Measurements from ENCODE around the gene GABBR1.
"Not testable (repeated sequence)": the region's sequence is repeated elsewhere in the genome, so short reads cannot be mapped to it uniquely, and the experiment has no call there.

GABBR1 gene

DNA sequence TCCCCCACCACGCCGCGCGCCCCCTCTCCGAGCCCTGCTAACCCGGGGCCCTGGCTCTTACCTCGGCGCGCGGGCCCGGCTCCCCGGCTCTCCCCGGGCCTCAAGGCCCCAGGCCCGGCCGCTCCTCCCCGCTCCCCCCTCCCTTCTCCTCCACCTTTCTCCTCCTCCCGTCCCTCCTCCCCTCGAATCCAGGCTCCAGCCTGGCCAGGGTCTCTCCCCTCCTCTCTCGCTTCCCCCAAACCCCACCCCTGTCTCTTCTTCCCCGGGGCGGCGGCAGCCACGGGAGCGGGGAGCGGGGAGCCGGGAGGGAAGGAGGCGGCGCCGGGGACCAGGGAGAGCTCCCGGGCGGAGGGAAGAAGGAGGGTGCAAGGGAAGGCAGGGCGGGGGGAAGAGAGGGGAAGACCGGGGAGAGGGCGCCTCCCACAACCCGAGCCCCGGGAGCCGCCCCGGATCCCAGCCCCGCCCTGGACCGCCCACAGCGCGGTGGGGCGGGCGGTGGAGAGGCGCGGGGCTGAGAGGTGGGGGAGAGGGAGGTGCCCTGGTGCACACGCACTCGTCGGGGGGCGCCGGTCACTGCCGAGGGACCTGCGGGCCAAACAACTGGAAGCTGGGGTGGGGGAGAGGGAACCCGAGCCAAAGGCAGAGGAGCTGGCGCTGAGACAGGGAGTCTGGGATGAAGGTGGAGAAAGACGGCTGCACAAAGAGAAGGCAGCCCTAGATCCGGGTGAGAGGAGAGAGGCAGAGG lies at the start of gene GABBR1:
TSS of gene GABBR1 (minus strand) at position 395 of the 745 bp plus-strand sequence. CDS start 798 bp downstream, outside the sequence.
- H3K27me3 ChIP-seq (replicated peaks; ENCODE audit: control insufficient read depth, insufficient read depth, low read length), result no peaks in the 10 kb centered on the region
- H3K9ac ChIP-seq (ENCODE audit: low read length), result peak within 1 kb of the TSS; percentile 73
- H3K4me3 ChIP-seq (ENCODE audit: low read length), result peak within 1 kb of the TSS; percentile 78
- H3K9me3 ChIP-seq (ENCODE audit: control insufficient read depth, low read length), result no peaks in the 10 kb centered on the region
- DNase-seq (ENCODE audit: low read depth), result peak; percentile 98
- no peaks in the 10 kb centered on the region for H3K36me3 ChIP-seq (ENCODE audit: control insufficient read depth, insufficient read depth, low read length, severe bottlenecking)
- peaks cover 15% of the 10 kb centered on the region for H3K4me1 ChIP-seq (ENCODE audit: control insufficient read depth, insufficient read depth, low read length)

DNA sequence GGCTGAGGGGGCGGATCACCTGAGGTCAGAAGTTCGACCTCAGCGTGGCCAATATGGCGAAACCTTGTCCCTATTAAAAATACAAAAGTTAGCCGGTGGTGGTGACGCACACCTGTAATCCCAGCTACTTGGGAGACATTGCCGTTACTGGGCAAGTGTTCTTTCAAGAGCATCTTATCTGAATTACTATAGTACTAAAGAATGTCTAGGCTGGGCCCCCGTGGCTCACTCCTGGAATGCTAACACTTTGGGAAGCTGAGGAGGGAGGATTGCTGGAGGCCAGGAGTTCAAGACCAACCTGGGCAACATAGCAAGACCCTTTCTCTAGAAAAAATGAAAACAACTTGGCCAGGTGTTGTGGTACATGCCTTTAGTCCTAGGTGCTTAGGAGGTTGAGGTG lies 48.8 kb upstream of the GABBR1 start:
- peaks cover 12% of the 10 kb centered on the region for H3K27me3 ChIP-seq (replicated peaks; ENCODE audit: control insufficient read depth, insufficient read depth, low read length)
- H3K36me3 ChIP-seq (ENCODE audit: control insufficient read depth, insufficient read depth, low read length, severe bottlenecking), result no peaks in the 10 kb centered on the region
- peaks cover 7% of the 10 kb centered on the region for H3K9me3 ChIP-seq (ENCODE audit: control insufficient read depth, low read length)
- no peak for DNase-seq (ENCODE audit: low read depth)
- no peaks in the 10 kb centered on the region for H3K4me1 ChIP-seq (ENCODE audit: control insufficient read depth, insufficient read depth, low read length)
- no peak overlapping the region for H3K4me3 ChIP-seq (ENCODE audit: low read length)
- H3K9ac ChIP-seq (ENCODE audit: low read length), result no peak overlapping the region

- H3K4me3 ChIP-seq (ENCODE audit: low read length), result peak within 1 kb of the TSS; percentile 48
- H3K9ac ChIP-seq (ENCODE audit: low read length), result no peak within 1 kb of the TSS
- H3K36me3 ChIP-seq (ENCODE audit: control insufficient read depth, insufficient read depth, low read length, severe bottlenecking), result no peaks in the 10 kb centered on the region
- H3K27me3 ChIP-seq (replicated peaks; ENCODE audit: control insufficient read depth, insufficient read depth, low read length), result peaks cover 12% of the 10 kb centered on the region
- H3K9me3 ChIP-seq (ENCODE audit: control insufficient read depth, low read length), result peaks cover 7% of the 10 kb centered on the region
- DNase-seq (ENCODE audit: low read depth), result no peak
- H3K4me1 ChIP-seq (ENCODE audit: control insufficient read depth, insufficient read depth, low read length), result no peaks in the 10 kb centered on the region
Observed at GRCh38 chr6:29680904-29681303, 47.9 kb upstream of the GABBR1 start, which contains the start of gene ZFP57. TSS of gene ZFP57 (minus strand) at chr6:29681152. CDS start at chr6:29677003, 4,149 bp downstream.

- Histone ChIP-seq H3K4me1 (ENCODE audit: control insufficient read depth, insufficient read depth, low read length) (no peaks in the 10 kb centered on the region), H3K4me3 (ENCODE audit: low read length) (peak overlapping the region; percentile 48), H3K27me3 (replicated peaks; ENCODE audit: control insufficient read depth, insufficient read depth, low read length) (peaks cover 7% of the 10 kb centered on the region), H3K36me3 (ENCODE audit: control insufficient read depth, insufficient read depth, low read length, severe bottlenecking) (no peaks in the 10 kb centered on the region), H3K9me3 (ENCODE audit: control insufficient read depth, low read length) (peaks cover 4% of the 10 kb centered on the region), H3K9ac (ENCODE audit: low read length) (no peak overlapping the region)
- no peak for DNase-seq (ENCODE audit: low read depth)
Observed at GRCh38 chr6:29680416-29680815, 47.4 kb upstream of the GABBR1 start.

- no peak for DNase-seq (ENCODE audit: low read depth)
- Histone ChIP-seq H3K27me3 (replicated peaks; ENCODE audit: control insufficient read depth, insufficient read depth, low read length) (peaks cover 2% of the 10 kb centered on the region), H3K36me3 (ENCODE audit: control insufficient read depth, insufficient read depth, low read length, severe bottlenecking) (no peaks in the 10 kb centered on the region), H3K9ac (ENCODE audit: low read length) (no peak overlapping the region), H3K4me1 (ENCODE audit: control insufficient read depth, insufficient read depth, low read length) (no peaks in the 10 kb centered on the region), H3K4me3 (ENCODE audit: low read length) (no peak overlapping the region), H3K9me3 (ENCODE audit: control insufficient read depth, low read length) (peaks cover 2% of the 10 kb centered on the region)
Observed at GRCh38 chr6:29679962-29680361, 47.0 kb upstream of the GABBR1 start.

DNA sequence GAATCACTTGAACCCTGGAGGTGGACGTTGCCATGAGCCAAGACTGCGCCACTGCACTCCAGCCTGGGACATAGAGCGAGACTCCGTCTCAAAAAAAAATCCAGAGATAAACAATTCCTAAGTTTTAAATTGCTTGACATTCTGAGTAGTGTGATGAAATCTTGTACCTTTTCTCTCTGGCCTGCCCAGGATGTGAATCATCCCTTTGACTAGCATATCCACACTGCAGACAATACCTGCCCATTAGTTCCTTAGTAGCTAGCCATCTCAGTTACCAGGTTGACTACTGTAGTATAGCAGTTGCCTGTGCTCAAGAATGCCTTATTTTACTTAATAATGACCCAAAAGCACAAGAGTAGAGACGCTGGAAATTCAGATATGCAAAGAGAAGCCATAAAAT lies 45.1 kb upstream of the GABBR1 start:
- Histone ChIP-seq H3K36me3 (ENCODE audit: control insufficient read depth, insufficient read depth, low read length, severe bottlenecking) (no peaks in the 10 kb centered on the region), H3K9me3 (ENCODE audit: control insufficient read depth, low read length) (no peaks in the 10 kb centered on the region), H3K27me3 (replicated peaks; ENCODE audit: control insufficient read depth, insufficient read depth, low read length) (no peaks in the 10 kb centered on the region), H3K4me1 (ENCODE audit: control insufficient read depth, insufficient read depth, low read length) (no peaks in the 10 kb centered on the region), H3K4me3 (ENCODE audit: low read length) (no peak overlapping the region), H3K9ac (ENCODE audit: low read length) (no peak overlapping the region)
- DNase-seq (ENCODE audit: low read depth), result no peak

DNA sequence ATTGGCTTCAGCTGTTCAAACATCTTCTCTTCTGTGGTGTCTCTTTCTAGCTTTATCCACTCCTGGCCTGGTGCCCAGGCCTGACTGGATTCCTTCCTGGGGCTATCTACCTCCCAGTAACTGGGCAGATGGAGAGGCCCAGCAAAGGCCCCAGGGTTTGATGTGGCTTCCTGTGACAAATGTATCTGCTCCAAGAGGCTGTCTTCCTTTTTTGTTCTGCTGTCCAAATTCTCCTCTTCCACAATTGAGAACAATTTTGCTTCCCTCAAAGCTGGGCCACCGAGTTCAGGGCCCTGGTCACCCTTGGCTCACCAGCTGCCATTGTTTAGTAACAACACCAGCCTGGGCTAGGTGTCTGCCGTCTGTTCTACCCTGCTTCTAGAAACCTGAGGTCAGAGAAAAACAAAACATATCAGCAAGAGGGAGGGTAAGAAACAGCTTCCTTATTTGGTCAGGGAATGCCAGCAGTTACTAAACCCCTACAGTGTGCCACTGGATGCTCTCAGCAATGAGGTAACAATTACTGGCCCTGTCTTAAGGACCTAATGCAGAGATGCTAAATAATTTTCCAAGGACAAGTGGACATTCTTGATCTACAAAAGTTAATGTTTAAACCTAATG lies 44.1 kb upstream of the GABBR1 start:
- no peak overlapping the region for H3K9ac ChIP-seq (ENCODE audit: low read length)
- H3K36me3 ChIP-seq (ENCODE audit: control insufficient read depth, insufficient read depth, low read length, severe bottlenecking), result no peaks in the 10 kb centered on the region
- no peaks in the 10 kb centered on the region for H3K9me3 ChIP-seq (ENCODE audit: control insufficient read depth, low read length)
- H3K4me3 ChIP-seq (ENCODE audit: low read length), result no peak overlapping the region
- no peak for DNase-seq (ENCODE audit: low read depth)
- H3K27me3 ChIP-seq (replicated peaks; ENCODE audit: control insufficient read depth, insufficient read depth, low read length), result peaks cover 5% of the 10 kb centered on the region
- H3K4me1 ChIP-seq (ENCODE audit: control insufficient read depth, insufficient read depth, low read length), result no peaks in the 10 kb centered on the region

DNA sequence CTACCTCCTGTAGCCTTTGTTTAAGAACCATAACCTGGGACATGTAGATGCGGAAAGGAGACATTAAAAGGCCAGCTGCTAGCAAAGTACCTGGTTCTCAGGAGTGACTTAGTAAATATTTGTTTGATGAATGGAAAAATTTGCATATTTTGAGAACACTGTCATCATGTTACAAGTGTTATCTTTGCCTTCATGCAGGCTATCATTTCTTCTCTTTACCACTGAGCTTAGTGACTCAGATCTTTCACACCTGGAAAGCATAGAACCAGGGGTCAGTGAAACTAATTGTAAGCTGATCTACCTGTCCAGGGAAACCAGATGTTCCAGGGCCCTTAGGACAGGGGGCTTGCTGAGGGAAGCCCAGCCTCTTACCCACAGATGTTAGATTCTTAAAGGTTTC lies 42.6 kb upstream of the GABBR1 start:
- Histone ChIP-seq H3K4me1 (ENCODE audit: control insufficient read depth, insufficient read depth, low read length) (no peaks in the 10 kb centered on the region), H3K4me3 (ENCODE audit: low read length) (no peak overlapping the region), H3K9me3 (ENCODE audit: control insufficient read depth, low read length) (no peaks in the 10 kb centered on the region), H3K9ac (ENCODE audit: low read length) (no peak overlapping the region), H3K27me3 (replicated peaks; ENCODE audit: control insufficient read depth, insufficient read depth, low read length) (peaks cover 16% of the 10 kb centered on the region), H3K36me3 (ENCODE audit: control insufficient read depth, insufficient read depth, low read length, severe bottlenecking) (no peaks in the 10 kb centered on the region)
- DNase-seq (ENCODE audit: low read depth), result no peak

- no peaks in the 10 kb centered on the region for H3K36me3 ChIP-seq (ENCODE audit: control insufficient read depth, insufficient read depth, low read length, severe bottlenecking)
Observed at GRCh38 chr6:29674008-29674407, 41.0 kb upstream of the GABBR1 start.

GRCh38 chr6:29673161-29673560 lies 40.2 kb upstream of the GABBR1 start:
- H3K4me3 ChIP-seq (ENCODE audit: low read length), result no peak overlapping the region
- H3K9ac ChIP-seq (ENCODE audit: low read length), result no peak overlapping the region
- peaks cover 30% of the 10 kb centered on the region for H3K27me3 ChIP-seq (replicated peaks; ENCODE audit: control insufficient read depth, insufficient read depth, low read length)
- no peaks in the 10 kb centered on the region for H3K9me3 ChIP-seq (ENCODE audit: control insufficient read depth, low read length)
- H3K36me3 ChIP-seq (ENCODE audit: control insufficient read depth, insufficient read depth, low read length, severe bottlenecking), result no peaks in the 10 kb centered on the region
- DNase-seq (ENCODE audit: low read depth), result no peak
- H3K4me1 ChIP-seq (ENCODE audit: control insufficient read depth, insufficient read depth, low read length), result no peaks in the 10 kb centered on the region

More at GRCh38 chr6:29674008-29674407, 41.0 kb upstream of the GABBR1 start:
- H3K27me3 ChIP-seq (replicated peaks; ENCODE audit: control insufficient read depth, insufficient read depth, low read length), result peaks cover 25% of the 10 kb centered on the region
- no peak overlapping the region for H3K4me3 ChIP-seq (ENCODE audit: low read length)
- no peaks in the 10 kb centered on the region for H3K4me1 ChIP-seq (ENCODE audit: control insufficient read depth, insufficient read depth, low read length)
- H3K9ac ChIP-seq (ENCODE audit: low read length), result no peak overlapping the region
- no peak for DNase-seq (ENCODE audit: low read depth)
- no peaks in the 10 kb centered on the region for H3K9me3 ChIP-seq (ENCODE audit: control insufficient read depth, low read length)

DNA sequence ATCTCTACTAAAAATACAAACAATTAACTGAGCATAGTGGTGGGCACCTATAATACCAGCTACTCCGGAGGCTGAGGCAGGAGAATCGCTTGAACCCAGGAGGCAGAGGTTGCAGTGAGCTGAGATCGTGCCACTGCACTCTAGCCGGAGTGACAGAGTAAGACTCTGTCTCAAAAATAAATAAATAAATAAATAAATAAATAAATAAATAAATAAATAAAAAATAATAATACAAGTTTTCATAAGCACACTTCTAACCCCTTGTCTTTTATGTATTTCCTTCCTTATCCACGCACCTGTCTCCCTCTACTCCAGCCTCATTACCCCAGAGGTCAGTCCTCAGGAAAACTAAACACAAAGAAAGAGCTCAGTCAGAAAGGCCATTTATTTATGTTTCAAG lies 39.1 kb upstream of the GABBR1 start:
- peaks cover 40% of the 10 kb centered on the region for H3K27me3 ChIP-seq (replicated peaks; ENCODE audit: control insufficient read depth, insufficient read depth, low read length)
- not testable (repeated sequence) for H3K4me3 ChIP-seq (ENCODE audit: low read length); H3K9ac ChIP-seq (ENCODE audit: low read length); H3K4me1 ChIP-seq (ENCODE audit: control insufficient read depth, insufficient read depth, low read length); DNase-seq (ENCODE audit: low read depth); H3K9me3 ChIP-seq (ENCODE audit: control insufficient read depth, low read length); H3K36me3 ChIP-seq (ENCODE audit: control insufficient read depth, insufficient read depth, low read length, severe bottlenecking)

Measured in adipocyte (in vitro differentiated cells).